IMR-90 (cell line): ENCODE results near the gene GJC1. TPM values are rescaled to one million over a fixed set of nuclear protein-coding genes. Genes with fewer than 3 reads are reported as not detected.

Source experiments
- ATAC-seq: fragments of 200-7000 bp; cut with Tn5 transposase; 2 replicates; pipeline ENCODE4 v1.9.1; 2020; ENCODE audit warnings: low read depth, mild to moderate bottlenecking, moderate library complexity
- BruUV-seq: library from RNA; stranded (reverse); fragments of 400-500 nt; replicated peaks from 2 replicates; lab custom pipeline; 2021; lab: Mats Ljungman, UMichigan
- CTCF ChIA-PET: fragments of 300-600 bp; formaldehyde crosslinking; extraction: SDS; loops from one replicate; lab custom pipeline; 2021; ENCODE audit warnings: antibody characterized with exemption; lab: Yijun Ruan, JAX
- POLR2A ChIA-PET: fragments of 300-600 bp; sonication (Branson Sonifier 250); formaldehyde crosslinking; loops from one replicate; lab custom pipeline; 2022; ENCODE audit warnings: antibody characterized with exemption; ENCODE audit not compliant: unreplicated experiment; lab: Charles Lee
- DNase-seq: peaks from one replicate; pipeline ENCODE4 v3.0.0; 2013
- H2AFZ ChIP-seq: replicated peaks from 2 replicates; pipeline ENCODE3; 2013; ENCODE audit warnings: low read length, mild to moderate bottlenecking; ENCODE audit not compliant: poor library complexity
- H2AK5ac ChIP-seq: 2 replicates; pipeline ENCODE4 v1.6.1; 2013; ENCODE audit warnings: low read depth, low read length, inconsistent platforms
- H2AK9ac ChIP-seq: replicated peaks from 2 replicates; pipeline ENCODE3; 2013; ENCODE audit warnings: mild to moderate bottlenecking, low read depth, low read length, moderate library complexity; ENCODE audit not compliant: poor library complexity
- H2BK120ac ChIP-seq: 2 replicates; pipeline ENCODE4 v1.6.1; 2013; ENCODE audit warnings: low read depth, low read length, inconsistent platforms
- H2BK15ac ChIP-seq: 3 replicates; pipeline ENCODE4 v1.6.1; 2013; ENCODE audit warnings: low read depth, low read length, inconsistent platforms
- H2BK20ac ChIP-seq: 2 replicates; pipeline ENCODE4 v1.6.1; 2013; ENCODE audit warnings: low read depth, mild to moderate bottlenecking, inconsistent platforms, low read length, moderate library complexity
- H2BK5ac ChIP-seq: 2 replicates; pipeline ENCODE4 v1.6.1; 2013; ENCODE audit warnings: mild to moderate bottlenecking, low read depth, low read length, inconsistent platforms; ENCODE audit not compliant: poor library complexity, severe bottlenecking
- H3K14ac ChIP-seq: replicated peaks from 2 replicates; pipeline ENCODE4 v1.6.1; 2013; ENCODE audit warnings: low read depth, low read length, inconsistent platforms
- H3K18ac ChIP-seq: 2 replicates; pipeline ENCODE4 v1.6.1; 2013; ENCODE audit warnings: low read depth, low read length, control low read depth
- H3K23ac ChIP-seq: 2 replicates; pipeline ENCODE4 v1.6.1; 2013; ENCODE audit warnings: low read depth, low read length, inconsistent platforms
- H3K27ac ChIP-seq: 2 replicates; pipeline ENCODE4 v1.5.1; 2013; ENCODE audit warnings: mild to moderate bottlenecking, control low read depth, low read length; ENCODE audit not compliant: insufficient read depth
- H3K27me3 ChIP-seq: 2 replicates; pipeline ENCODE4 v1.6.1; 2013; ENCODE audit warnings: low read length; ENCODE audit not compliant: control insufficient read depth, insufficient read depth
- H3K36me3 ChIP-seq: 2 replicates; pipeline ENCODE4 v1.6.1; 2013; ENCODE audit warnings: low read length, mixed read lengths; ENCODE audit not compliant: control insufficient read depth, insufficient read depth
- H3K4ac ChIP-seq: 2 replicates; pipeline ENCODE4 v1.6.1; 2013; ENCODE audit warnings: low read depth, low read length, inconsistent platforms
- H3K4me1 ChIP-seq: 2 replicates; pipeline ENCODE4 v1.6.1; 2013; ENCODE audit warnings: low read length, mixed read lengths; ENCODE audit not compliant: control insufficient read depth, insufficient read depth
- H3K4me2 ChIP-seq: 2 replicates; pipeline ENCODE4 v1.6.1; 2013; ENCODE audit warnings: low read depth, mild to moderate bottlenecking, control low read depth, low read length, moderate library complexity
- H3K4me3 ChIP-seq: 2 replicates; pipeline ENCODE4 v1.5.1; 2013; ENCODE audit warnings: low read depth, mild to moderate bottlenecking, control low read depth, low read length, moderate library complexity; ENCODE audit not compliant: insufficient read depth
- H3K56ac ChIP-seq: 2 replicates; pipeline ENCODE4 v1.6.1; 2013; ENCODE audit warnings: low read length, inconsistent platforms; ENCODE audit not compliant: insufficient read depth; ENCODE audit errors: extremely low read depth
- H3K79me1 ChIP-seq, 2 experiments: 2 replicates each; pipeline ENCODE4 v1.6.1; 2013; ENCODE audit warnings: low read length in 2 of 2, inconsistent platforms in 1 of 2, low read depth in 1 of 2
- H3K9ac ChIP-seq: 2 replicates; pipeline ENCODE4 v1.6.1; 2013; ENCODE audit warnings: low read depth, low read length, control low read depth
- H3K9me1 ChIP-seq: 2 replicates; pipeline ENCODE4 v1.6.1; 2013; ENCODE audit warnings: low read length, inconsistent platforms; ENCODE audit not compliant: insufficient read depth
- H3K9me3 ChIP-seq: 2 replicates; pipeline ENCODE4 v1.6.1; 2013; ENCODE audit warnings: low read length; ENCODE audit not compliant: control insufficient read depth, insufficient read depth
- H4K20me1 ChIP-seq: 2 replicates; pipeline ENCODE4 v1.6.1; 2013; ENCODE audit warnings: low read length, inconsistent platforms; ENCODE audit not compliant: insufficient read depth
- H4K5ac ChIP-seq: 2 replicates; pipeline ENCODE4 v1.6.1; 2013; ENCODE audit warnings: mild to moderate bottlenecking, low read depth, low read length, control low read depth
- H4K8ac ChIP-seq, 2 experiments: 2 replicates each; pipeline ENCODE4 v1.6.1; 2013; ENCODE audit warnings: low read depth in 2 of 2, low read length in 2 of 2, control low read depth in 1 of 2, inconsistent platforms in 1 of 2
- H4K91ac ChIP-seq: 2 replicates; pipeline ENCODE4 v1.6.1; 2013; ENCODE audit warnings: low read depth, low read length, inconsistent platforms; ENCODE audit not compliant: insufficient read depth
- BHLHE40 ChIP-seq: fragments of 150-350 bp; IDR thresholded peaks from 2 replicates; pipeline ENCODE4 v1.6.1; 2016; ENCODE audit warnings: mild to moderate bottlenecking, low read depth, low read length
- CEBPB ChIP-seq: IDR thresholded peaks from 2 replicates; pipeline ENCODE4 v1.6.1; 2012; ENCODE audit warnings: low read depth, low read length, improper control_type of control experiment
- CHD1 ChIP-seq: IDR thresholded peaks from 2 replicates; pipeline ENCODE4 v1.6.1; 2012; ENCODE audit warnings: low read depth, low read length, improper control_type of control experiment
- FOS ChIP-seq: fragments of 150-350 bp; IDR thresholded peaks from 2 replicates; pipeline ENCODE4 v1.6.1; 2016; ENCODE audit warnings: low read depth, low read length
- MAFK ChIP-seq: IDR thresholded peaks from 2 replicates; pipeline ENCODE4 v1.6.1; 2012; ENCODE audit warnings: low read depth, low read length, improper control_type of control experiment
- MAZ ChIP-seq: IDR thresholded peaks from 2 replicates; pipeline ENCODE4 v1.6.1; 2012; ENCODE audit warnings: low read depth, mild to moderate bottlenecking, low read length, improper control_type of control experiment, moderate library complexity, borderline replicate concordance
- MXI1 ChIP-seq: IDR thresholded peaks from 2 replicates; pipeline ENCODE4 v1.6.1; 2012; ENCODE audit warnings: low read depth, mild to moderate bottlenecking, low read length, moderate library complexity, borderline replicate concordance
- NFE2L2 ChIP-seq: fragments of 150-350 bp; IDR thresholded peaks from 2 replicates; pipeline ENCODE4 v1.6.1; 2016; ENCODE audit warnings: low read depth, mild to moderate bottlenecking, low read length
- POLR2A ChIP-seq: IDR thresholded peaks from 2 replicates; pipeline ENCODE4 v1.6.1; 2012; ENCODE audit warnings: mild to moderate bottlenecking, low read depth, low read length
- RAD21 ChIP-seq: IDR thresholded peaks from 2 replicates; pipeline ENCODE4 v1.6.1; 2012; ENCODE audit warnings: low read length, improper control_type of control experiment
- RCOR1 ChIP-seq: IDR thresholded peaks from 2 replicates; pipeline ENCODE4 v1.6.1; 2012; ENCODE audit warnings: mild to moderate bottlenecking, low read length, improper control_type of control experiment; ENCODE audit not compliant: insufficient replicate concordance
- RFX5 ChIP-seq: IDR thresholded peaks from 2 replicates; pipeline ENCODE4 v1.8.0; 2012; ENCODE audit warnings: low read depth, mild to moderate bottlenecking, low read length, moderate library complexity
- SMC3 ChIP-seq: fragments of 150-350 bp; IDR thresholded peaks from 2 replicates; pipeline ENCODE4 v1.6.1; 2016; ENCODE audit warnings: low read depth, mild to moderate bottlenecking, antibody characterized with exemption, low read length, moderate library complexity
- WGBS, 2 experiments: methylation state at CpG; one replicate each; pipeline versions ENCODE4 v1.1.5 to v1.1.7; 2013; ENCODE audit warnings: missing lambda C conversion rate in 2 of 2; ENCODE audit not compliant: insufficient read length in 1 of 2; ENCODE audit errors: extremely low coverage in 2 of 2; 5-methylcytosine and 5-hydroxymethylcytosine counted together
- dilution Hi-C: fragments of 300-500 bp; cut with HindIII; formaldehyde crosslinking; loops from one replicate; pipeline ENCODE4 v1.14.3; 2018; ENCODE audit warnings: low sequenced_read_pairs; ENCODE audit not compliant: unreplicated experiment
- in situ Hi-C: fragments of 300-500 bp; cut with MboI; formaldehyde crosslinking; loops from 3 replicates; pipeline ENCODE4 v1.14.3; 2019; ENCODE audit warnings: low sequenced_read_pairs, inconsistent platforms, mixed read lengths
- intact Hi-C: fragments of 100-400 bp; cut with micrococcal nuclease; formaldehyde crosslinking; loops from 2 replicates; pipeline ENCODE4 v1.10.0; 2022
- polyA plus RNA-seq, 3 experiments: library from polyadenylated mRNA; depleted of rRNA; stranded (reverse); fragments of >200 nt; gene quantifications; 2 replicates each; pipeline ENCODE4 v1.2.3, GENCODE V29; 2012; ENCODE audit warnings: low replicate concordance in 1 of 3
- total RNA-seq: library from RNA; depleted of rRNA; stranded (reverse); fragments of >200 nt; gene quantifications from 2 replicates; pipeline ENCODE4 v1.2.3, GENCODE V29; 2012
- TF ChIP-seq, protein P1 (sequence below): conservative IDR thresholded peaks from 2 replicates; pipeline ENCODE4 v1.5.1; 2012; ENCODE audit warnings: mild to moderate bottlenecking, low read depth, low read length, improper control_type of control experiment
- TF ChIP-seq, protein P2 (sequence below): fragments of 150-350 bp; IDR thresholded peaks from 2 replicates; pipeline ENCODE4 v1.6.1; 2017; ENCODE audit warnings: mild to moderate bottlenecking, antibody characterized with exemption, low read length, low read depth
- TF ChIP-seq, protein P3 (sequence below): fragments of 150-350 bp; IDR thresholded peaks from 2 replicates; pipeline ENCODE4 v1.6.1; 2016; ENCODE audit warnings: low read depth, mild to moderate bottlenecking, low read length, moderate library complexity, borderline replicate concordance

Gene GJC1
- total and polyA plus RNA-seq, 2 of the 4 experiments (the other 2 are of a cell fraction) = 23.9 to 69.7 TPM

DNA sequence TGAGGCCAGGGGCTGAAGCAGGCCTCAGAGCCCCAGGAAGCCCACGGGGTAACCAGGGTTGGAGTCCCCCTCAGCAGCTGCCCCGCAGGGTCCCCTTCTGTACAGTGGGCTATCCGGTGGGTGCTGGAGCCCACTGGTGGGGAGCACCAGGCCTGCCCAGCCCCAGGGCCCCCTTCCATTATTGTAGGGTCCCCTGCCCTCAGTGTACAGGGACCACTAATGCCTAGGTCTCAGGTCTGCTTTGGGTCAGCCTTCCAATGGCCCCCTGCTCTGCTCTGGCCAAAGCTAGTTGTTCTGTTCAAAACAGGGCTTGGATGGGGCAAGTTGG is 70.2 kb downstream of the GJC1 start:
- Histone ChIP-seq H3K9me3 (no peaks in the 10 kb centered on the region), H3K4me3 (no peak overlapping the region), H2AFZ (no peak overlapping the region), H2BK20ac (no peak overlapping the region), H4K91ac (no peak overlapping the region), H3K18ac (no peak overlapping the region), H2BK5ac (no peak overlapping the region), H2BK120ac (no peak overlapping the region), H3K14ac (no peak overlapping the region), H3K9ac (no peak overlapping the region), H3K4ac (no peak overlapping the region), H3K4me1 (peaks cover 2% of the 10 kb centered on the region; the same call in 1 of the 2 replicates), H3K23ac (no peak overlapping the region; the same call in 1 of the 2 replicates), H4K5ac (no peak overlapping the region), H2BK15ac (no peak overlapping the region), H3K79me1 (no peaks in the 10 kb centered on the region), H3K36me3 (no peaks in the 10 kb centered on the region), H3K4me2 (no peak overlapping the region), H4K20me1 (no peaks in the 10 kb centered on the region), H3K56ac (no peak overlapping the region), H2AK9ac (no peak overlapping the region), H4K8ac (no peak overlapping the region), H3K27me3 (peaks cover 45% of the 10 kb centered on the region), H3K9me1 (0 out of 2 replicates have a peak, but pooled peaks cover 2% of the 10 kb centered on the region), H3K27ac (no peak overlapping the region), H2AK5ac (no peak overlapping the region)
- dilution Hi-C loops (no loop called here), intact Hi-C loops (loop anchor here (10.0 kb wide), 1 partner anchor 225 kb away; no protein-coding TSS in a partner anchor), in situ Hi-C loops (no loop called here)
- POLR2A ChIA-PET = no interaction called here
- BruUV-seq = no TSS peak
- DNase-seq = no peak
- ATAC-seq = no peak
- TF ChIP-seq RAD21 = no peak
- TF ChIP-seq, protein P1, sequence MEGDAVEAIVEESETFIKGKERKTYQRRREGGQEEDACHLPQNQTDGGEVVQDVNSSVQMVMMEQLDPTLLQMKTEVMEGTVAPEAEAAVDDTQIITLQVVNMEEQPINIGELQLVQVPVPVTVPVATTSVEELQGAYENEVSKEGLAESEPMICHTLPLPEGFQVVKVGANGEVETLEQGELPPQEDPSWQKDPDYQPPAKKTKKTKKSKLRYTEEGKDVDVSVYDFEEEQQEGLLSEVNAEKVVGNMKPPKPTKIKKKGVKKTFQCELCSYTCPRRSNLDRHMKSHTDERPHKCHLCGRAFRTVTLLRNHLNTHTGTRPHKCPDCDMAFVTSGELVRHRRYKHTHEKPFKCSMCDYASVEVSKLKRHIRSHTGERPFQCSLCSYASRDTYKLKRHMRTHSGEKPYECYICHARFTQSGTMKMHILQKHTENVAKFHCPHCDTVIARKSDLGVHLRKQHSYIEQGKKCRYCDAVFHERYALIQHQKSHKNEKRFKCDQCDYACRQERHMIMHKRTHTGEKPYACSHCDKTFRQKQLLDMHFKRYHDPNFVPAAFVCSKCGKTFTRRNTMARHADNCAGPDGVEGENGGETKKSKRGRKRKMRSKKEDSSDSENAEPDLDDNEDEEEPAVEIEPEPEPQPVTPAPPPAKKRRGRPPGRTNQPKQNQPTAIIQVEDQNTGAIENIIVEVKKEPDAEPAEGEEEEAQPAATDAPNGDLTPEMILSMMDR = no peak
- no peak for TF ChIP-seq RFX5
- TF ChIP-seq BHLHE40 = no peak
- TF ChIP-seq RCOR1 = no peak
- TF ChIP-seq, protein P2, sequence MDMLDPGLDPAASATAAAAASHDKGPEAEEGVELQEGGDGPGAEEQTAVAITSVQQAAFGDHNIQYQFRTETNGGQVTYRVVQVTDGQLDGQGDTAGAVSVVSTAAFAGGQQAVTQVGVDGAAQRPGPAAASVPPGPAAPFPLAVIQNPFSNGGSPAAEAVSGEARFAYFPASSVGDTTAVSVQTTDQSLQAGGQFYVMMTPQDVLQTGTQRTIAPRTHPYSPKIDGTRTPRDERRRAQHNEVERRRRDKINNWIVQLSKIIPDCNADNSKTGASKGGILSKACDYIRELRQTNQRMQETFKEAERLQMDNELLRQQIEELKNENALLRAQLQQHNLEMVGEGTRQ = no peak
- TF ChIP-seq MXI1 = no peak
- TF ChIP-seq CHD1 = no peak
- no peak for TF ChIP-seq FOS
- TF ChIP-seq SMC3 = no peak
- no peak for TF ChIP-seq MAZ
- no peak for TF ChIP-seq NFE2L2
- TF ChIP-seq POLR2A = no peak
- no peak for TF ChIP-seq CEBPB
- TF ChIP-seq, protein P3, sequence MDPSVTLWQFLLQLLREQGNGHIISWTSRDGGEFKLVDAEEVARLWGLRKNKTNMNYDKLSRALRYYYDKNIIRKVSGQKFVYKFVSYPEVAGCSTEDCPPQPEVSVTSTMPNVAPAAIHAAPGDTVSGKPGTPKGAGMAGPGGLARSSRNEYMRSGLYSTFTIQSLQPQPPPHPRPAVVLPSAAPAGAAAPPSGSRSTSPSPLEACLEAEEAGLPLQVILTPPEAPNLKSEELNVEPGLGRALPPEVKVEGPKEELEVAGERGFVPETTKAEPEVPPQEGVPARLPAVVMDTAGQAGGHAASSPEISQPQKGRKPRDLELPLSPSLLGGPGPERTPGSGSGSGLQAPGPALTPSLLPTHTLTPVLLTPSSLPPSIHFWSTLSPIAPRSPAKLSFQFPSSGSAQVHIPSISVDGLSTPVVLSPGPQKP = no peak
- TF ChIP-seq MAFK = no peak
- 0% methylated on average over 1 of the region's 3 CpGs; no CpG with 5 or more reads in 1 of the 2 experiments for WGBS, 2 experiments
- CTCF ChIA-PET = no interaction called here
